Activated naive CD4-positive, alpha-beta T cell treated with anti-CD3 and anti-CD28 coated beads for 36 hours (primary cell): ENCODE results near the gene ITFG2. TPM values are rescaled to one million over a fixed set of nuclear protein-coding genes. Genes with fewer than 3 reads are reported as not detected.

Experiments
- CTCF ChIA-PET: fragments of 350-600 bp; sonication (Branson Sonifier 250); formaldehyde crosslinking; loops from one replicate; lab custom pipeline; 2021; ENCODE audit warnings: antibody characterized with exemption; lab: Charles Lee
- DNase-seq: peaks from one replicate; pipeline ENCODE4 v3.0.0-alpha.2; 2020
- H3K27ac Mint-ChIP-seq: one replicate; pipeline ENCODE4 v1.8.0; 2021; ENCODE audit warnings: mild to moderate bottlenecking, mixed read lengths
- H3K27me3 Mint-ChIP-seq: one replicate; pipeline ENCODE4 v1.8.0; 2021; ENCODE audit warnings: low read depth, mixed read lengths
- H3K36me3 Mint-ChIP-seq: one replicate; pipeline ENCODE4 v1.8.0; 2021; ENCODE audit warnings: low read depth, mixed read lengths
- H3K4me1 Mint-ChIP-seq: one replicate; pipeline ENCODE4 v1.8.0; 2021; ENCODE audit warnings: low read depth, mixed read lengths
- H3K4me3 Mint-ChIP-seq: one replicate; pipeline ENCODE4 v1.8.0; 2021; ENCODE audit warnings: mild to moderate bottlenecking, moderate library complexity, mixed read lengths
- H3K9me3 Mint-ChIP-seq: one replicate; pipeline ENCODE4 v1.8.0; 2021; ENCODE audit warnings: mixed read lengths
- intact Hi-C: fragments of 100-400 bp; cut with micrococcal nuclease; formaldehyde crosslinking; loops from one replicate; pipeline ENCODE4 v1.15.1; 2023
- total RNA-seq, 2 experiments: library from RNA; stranded (reverse); gene quantifications; one replicate each; pipeline ENCODE4 v1.2.3, GENCODE V29; 2021

ITFG2 gene
- total RNA-seq, 2 experiments from 2014 or later: 27.5 to 30.5 TPM

DNA sequence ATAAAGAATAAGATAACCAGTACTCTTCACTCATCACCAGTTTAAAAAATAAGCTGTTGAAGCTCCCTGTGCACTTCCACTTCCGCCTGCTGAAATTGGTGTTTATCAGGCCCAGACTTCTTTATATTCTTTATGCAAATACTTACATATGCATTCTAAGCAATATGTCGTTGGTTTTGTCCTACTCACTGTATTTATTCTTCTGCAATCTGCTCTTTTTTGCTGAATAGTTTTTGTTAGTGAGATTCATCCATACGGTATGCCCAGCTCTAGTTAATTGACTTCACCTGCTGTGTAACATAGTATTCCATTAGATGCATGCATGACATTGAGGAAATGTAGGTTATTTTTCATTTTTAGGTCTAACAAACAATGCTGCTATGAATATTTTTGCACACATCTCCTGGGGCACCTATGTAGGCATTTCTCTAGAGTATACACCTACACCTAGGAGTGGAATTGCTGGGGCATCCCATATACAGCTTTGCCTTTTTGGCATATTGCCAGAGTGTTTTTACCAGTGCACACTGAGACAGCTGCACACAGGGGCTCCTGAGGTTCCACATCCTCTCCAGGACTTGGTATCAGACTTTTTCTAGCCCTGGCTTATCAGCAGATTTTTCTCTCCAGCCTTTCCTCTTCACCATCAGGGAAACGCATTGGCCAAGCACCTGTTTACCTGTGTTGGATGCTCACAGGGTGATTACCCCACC, 23.4 kb downstream of the ITFG2 start:
- DNase-seq: no peak
- peaks cover 15% of the 10 kb centered on the region for H3K36me3 Mint-ChIP-seq
- H3K27ac Mint-ChIP-seq: no peak overlapping the region
- CTCF ChIA-PET: interaction anchor here (1.0 kb wide), 1 partner anchor 100 kb away, joined by 3 read pairs; no protein-coding TSS in a partner anchor
- intact Hi-C loops: no loop called here
- H3K4me1 Mint-ChIP-seq: peaks cover 9% of the 10 kb centered on the region
- no peaks in the 10 kb centered on the region for H3K27me3 Mint-ChIP-seq
- H3K9me3 Mint-ChIP-seq: no peaks in the 10 kb centered on the region
- H3K4me3 Mint-ChIP-seq: no peak overlapping the region

DNA sequence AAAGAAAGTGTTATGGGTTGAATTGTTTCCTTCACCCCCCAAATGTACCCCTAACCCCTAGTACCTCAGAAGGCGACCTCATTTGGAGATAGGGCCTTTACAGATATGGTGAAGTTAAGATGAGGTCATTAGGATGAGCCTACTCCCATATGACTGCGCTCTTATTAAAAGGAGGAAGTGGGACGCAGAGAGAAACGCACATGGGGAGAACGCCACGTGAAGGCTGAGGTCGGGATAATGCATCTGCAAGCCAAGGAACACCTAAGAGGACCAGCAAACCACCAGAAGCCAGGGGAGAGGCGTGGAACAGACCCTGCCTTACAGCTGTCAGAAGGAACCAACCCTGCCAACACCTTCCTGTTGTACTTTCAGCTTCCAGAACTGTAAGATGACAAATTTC, 24.1 kb downstream of the ITFG2 start:
- H3K36me3 Mint-ChIP-seq: peaks cover 15% of the 10 kb centered on the region
- no peak for DNase-seq
- CTCF ChIA-PET: interaction anchor here (1.0 kb wide), 2 partner anchors 9 to 100 kb away, joined by 3 read pairs; no protein-coding TSS in a partner anchor
- intact Hi-C loops: no loop called here
- no peaks in the 10 kb centered on the region for H3K27me3 Mint-ChIP-seq
- H3K4me1 Mint-ChIP-seq: peaks cover 9% of the 10 kb centered on the region
- H3K4me3 Mint-ChIP-seq: no peak overlapping the region
- H3K27ac Mint-ChIP-seq: no peak overlapping the region
- no peaks in the 10 kb centered on the region for H3K9me3 Mint-ChIP-seq

DNA sequence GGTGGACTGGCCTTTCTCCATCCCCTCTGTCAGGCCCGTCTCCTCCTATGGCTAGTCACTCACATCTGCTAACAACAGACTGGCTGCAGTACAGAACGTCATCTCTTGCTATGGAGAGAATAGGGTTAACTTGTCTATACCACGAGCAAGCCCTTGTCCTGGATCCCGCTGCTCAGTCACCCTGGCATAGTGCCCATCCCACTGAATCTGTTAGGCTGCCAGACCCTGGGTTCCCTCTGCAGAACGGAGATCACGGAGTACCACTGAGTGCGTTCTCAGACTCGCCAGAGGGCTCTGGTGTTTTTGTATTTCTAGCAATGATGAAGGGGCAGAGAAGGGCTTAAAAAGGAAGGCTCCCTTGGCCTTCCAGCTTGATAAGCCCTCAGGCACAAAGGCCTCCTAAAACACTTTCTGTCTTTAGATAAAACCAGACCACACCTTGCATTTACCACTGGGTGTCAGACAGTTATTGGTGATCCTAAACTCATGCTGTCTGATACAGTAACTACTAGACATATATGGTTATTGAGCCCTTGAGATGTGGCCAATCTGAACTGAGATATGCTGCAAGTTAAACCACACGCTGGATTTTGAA, 28.7 kb downstream of the ITFG2 start:
- Mint-ChIP-seq H3K9me3 (no peaks in the 10 kb centered on the region), H3K4me3 (no peak overlapping the region), H3K27ac (no peak overlapping the region), H3K27me3 (no peaks in the 10 kb centered on the region), H3K4me1 (no peaks in the 10 kb centered on the region), H3K36me3 (peaks cover 24% of the 10 kb centered on the region)
- intact Hi-C loops: no loop called here
- DNase-seq: no peak
- CTCF ChIA-PET: no interaction called here

GRCh38 chr12:2842948-2843347, 30.5 kb downstream of the ITFG2 start:
- DNase-seq: no peak
- intact Hi-C loops: no loop called here
- H3K4me3 Mint-ChIP-seq: no peak overlapping the region
- H3K27me3 Mint-ChIP-seq: no peaks in the 10 kb centered on the region
- peaks cover 27% of the 10 kb centered on the region for H3K36me3 Mint-ChIP-seq
- CTCF ChIA-PET: interaction anchor here (1.0 kb wide), 1 partner anchor 10 kb away, joined by 4 read pairs; no protein-coding TSS in a partner anchor
- no peak overlapping the region for H3K27ac Mint-ChIP-seq
- H3K9me3 Mint-ChIP-seq: no peaks in the 10 kb centered on the region
- no peaks in the 10 kb centered on the region for H3K4me1 Mint-ChIP-seq

- intact Hi-C loops: no loop called here
- no peaks in the 10 kb centered on the region for H3K9me3 Mint-ChIP-seq
- no peaks in the 10 kb centered on the region for H3K4me1 Mint-ChIP-seq
- no peaks in the 10 kb centered on the region for H3K27me3 Mint-ChIP-seq
- no peak for DNase-seq
- no peak overlapping the region for H3K4me3 Mint-ChIP-seq
- peaks cover 22% of the 10 kb centered on the region for H3K36me3 Mint-ChIP-seq
- CTCF ChIA-PET: interaction anchor here (0.7 to 3.0 kb wide), 5 partner anchors 8 to 359 kb away, joined by 3 to 11 read pairs (median 3); no protein-coding TSS in a partner anchor
- H3K27ac Mint-ChIP-seq: no peak overlapping the region
These were observed 32.3 kb downstream of the ITFG2 start for GRCh38 chr12:2844786-2845185.

DNA sequence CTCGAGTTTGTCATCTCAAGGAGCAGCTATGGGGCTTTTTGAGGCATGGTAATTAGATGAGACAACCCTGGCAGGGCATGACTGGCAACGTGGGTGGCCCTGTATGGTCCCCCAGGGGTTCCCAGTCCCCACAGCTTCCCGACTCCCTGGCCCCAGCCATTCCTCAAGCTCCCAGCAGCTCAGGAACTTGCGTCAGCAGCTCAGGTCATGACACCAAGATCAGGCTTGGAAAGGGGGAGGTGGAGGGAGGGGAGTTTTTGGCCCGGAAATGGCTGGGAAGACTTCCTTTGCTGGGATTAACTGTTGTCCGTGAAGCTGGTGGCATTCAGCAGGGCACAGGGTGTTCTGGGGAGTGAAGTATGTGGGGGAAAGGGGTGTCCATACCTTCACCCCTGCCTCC, 32.8 kb downstream of the ITFG2 start:
- H3K4me3 Mint-ChIP-seq: no peak overlapping the region
- no peak for DNase-seq
- CTCF ChIA-PET: interaction anchor here (0.7 to 3.0 kb wide), 6 partner anchors 8 to 358 kb away, joined by 3 to 11 read pairs (median 3); no protein-coding TSS in a partner anchor
- no peak overlapping the region for H3K27ac Mint-ChIP-seq
- no peaks in the 10 kb centered on the region for H3K27me3 Mint-ChIP-seq
- H3K4me1 Mint-ChIP-seq: no peaks in the 10 kb centered on the region
- peaks cover 20% of the 10 kb centered on the region for H3K36me3 Mint-ChIP-seq
- intact Hi-C loops: no loop called here
- no peaks in the 10 kb centered on the region for H3K9me3 Mint-ChIP-seq

- H3K27ac Mint-ChIP-seq: no peak overlapping the region
- CTCF ChIA-PET: interaction anchor here (0.6 to 5.3 kb wide), 5 partner anchors 90 to 190 kb away, joined by 3 to 32 read pairs (median 5); no protein-coding TSS in a partner anchor
These were observed 39.5 kb downstream of the ITFG2 start for GRCh38 chr12:2851931-2852330.

DNA sequence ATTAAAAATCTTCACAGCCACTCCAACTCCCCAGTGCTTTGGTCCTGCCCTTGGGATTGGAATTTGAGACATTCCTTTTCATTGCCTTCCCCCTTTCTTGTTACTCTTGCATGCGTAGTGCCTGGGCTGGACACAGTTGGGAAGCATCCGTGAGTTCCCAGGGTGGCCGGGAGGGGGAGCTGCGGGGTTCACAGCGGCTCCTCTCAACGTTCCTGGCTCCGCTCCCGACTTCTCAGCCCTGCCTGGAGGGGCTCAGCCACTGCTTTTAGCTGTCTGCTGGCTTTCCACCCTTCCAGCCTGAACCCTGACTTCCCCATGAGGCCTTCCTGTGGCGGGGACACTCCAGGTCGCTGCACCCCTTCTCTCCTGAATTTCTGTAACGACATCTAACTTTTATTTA, 41.2 kb downstream of the ITFG2 start:
- H3K4me1 Mint-ChIP-seq: peaks cover 2% of the 10 kb centered on the region
- CTCF ChIA-PET: interaction anchor here (0.6 to 5.3 kb wide), 14 partner anchors 9 to 756 kb away, joined by 3 to 32 read pairs (median 4); no protein-coding TSS in a partner anchor
- no peak overlapping the region for H3K27ac Mint-ChIP-seq
- peak; percentile 62 for DNase-seq
- H3K27me3 Mint-ChIP-seq: no peaks in the 10 kb centered on the region
- no peak overlapping the region for H3K4me3 Mint-ChIP-seq
- H3K9me3 Mint-ChIP-seq: no peaks in the 10 kb centered on the region
- H3K36me3 Mint-ChIP-seq: peaks cover 6% of the 10 kb centered on the region
- intact Hi-C loops: loop anchor here (1.0 kb wide), 2 partner anchors 91 to 188 kb away; no protein-coding TSS in a partner anchor

More at GRCh38 chr12:2851931-2852330, 39.5 kb downstream of the ITFG2 start:
- intact Hi-C loops: no loop called here
- H3K27me3 Mint-ChIP-seq: no peaks in the 10 kb centered on the region
- H3K4me3 Mint-ChIP-seq: no peak overlapping the region
- no peaks in the 10 kb centered on the region for H3K9me3 Mint-ChIP-seq
- H3K36me3 Mint-ChIP-seq: peaks cover 8% of the 10 kb centered on the region
- DNase-seq: no peak
- H3K4me1 Mint-ChIP-seq: peaks cover 2% of the 10 kb centered on the region

- H3K4me3 Mint-ChIP-seq: no peak overlapping the region
- H3K9me3 Mint-ChIP-seq: no peaks in the 10 kb centered on the region
- intact Hi-C loops: no loop called here
- H3K36me3 Mint-ChIP-seq: peaks cover 12% of the 10 kb centered on the region
- DNase-seq: no peak
- no peak overlapping the region for H3K27ac Mint-ChIP-seq
- peaks cover 2% of the 10 kb centered on the region for H3K4me1 Mint-ChIP-seq
- H3K27me3 Mint-ChIP-seq: no peaks in the 10 kb centered on the region
- CTCF ChIA-PET: interaction anchor here (0.5 to 5.3 kb wide), 13 partner anchors 7 to 191 kb away, joined by 3 to 32 read pairs (median 4); no protein-coding TSS in a partner anchor
These were observed 42.4 kb downstream of the ITFG2 start for GRCh38 chr12:2854669-2855453.

DNA sequence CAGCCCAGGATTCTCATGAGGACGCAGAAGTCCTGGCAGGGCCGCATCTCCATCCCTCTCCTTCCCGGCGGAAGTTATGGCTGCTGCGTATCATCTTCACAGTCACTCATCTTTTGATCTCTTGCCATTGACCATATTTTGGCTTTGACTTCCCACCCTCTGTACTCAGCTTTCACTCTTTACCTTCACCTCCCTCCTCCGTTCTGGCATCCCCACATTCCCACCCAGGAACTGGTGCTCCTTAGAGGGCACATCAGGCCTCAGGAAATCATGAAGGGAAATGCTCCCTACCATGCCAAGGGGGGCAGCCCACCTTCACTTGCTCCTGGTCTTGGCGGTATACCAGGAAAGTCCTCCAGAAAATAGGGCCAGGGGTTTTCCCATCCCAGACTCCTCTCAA, 43.1 kb downstream of the ITFG2 start:
- Mint-ChIP-seq H3K27ac (no peak overlapping the region), H3K4me1 (peaks cover 2% of the 10 kb centered on the region), H3K36me3 (peaks cover 18% of the 10 kb centered on the region), H3K9me3 (no peaks in the 10 kb centered on the region), H3K27me3 (no peaks in the 10 kb centered on the region), H3K4me3 (no peak overlapping the region)
- intact Hi-C loops: no loop called here
- CTCF ChIA-PET: interaction anchor here (1.5 to 5.3 kb wide), 3 partner anchors 14 to 100 kb away, joined by 3 to 32 read pairs (median 5); no protein-coding TSS in a partner anchor
- no peak for DNase-seq

DNA sequence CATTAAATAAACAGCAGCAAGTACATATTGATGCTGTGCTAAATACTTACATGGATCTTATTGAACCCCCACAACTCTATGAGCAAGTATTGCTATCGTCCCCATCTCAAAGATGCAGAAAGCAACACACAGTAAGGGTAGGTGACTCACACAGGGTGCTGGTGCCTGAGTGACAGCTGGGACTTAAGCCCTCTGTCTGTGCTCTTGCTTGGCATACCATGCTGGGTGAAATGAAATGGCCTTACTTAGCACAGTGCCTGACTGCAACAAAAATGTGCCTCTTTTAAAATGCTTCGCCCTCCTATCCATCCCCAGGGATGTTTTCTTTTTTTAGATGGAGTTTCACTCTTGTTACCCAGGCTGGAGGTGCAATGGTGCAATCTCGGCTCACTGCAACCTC, 43.6 kb downstream of the ITFG2 start:
- no peak overlapping the region for H3K27ac Mint-ChIP-seq
- DNase-seq: no peak
- CTCF ChIA-PET: interaction anchor here (0.7 to 5.3 kb wide), 2 partner anchors 89 to 261 kb away, joined by 3 to 32 read pairs; no protein-coding TSS in a partner anchor
- H3K36me3 Mint-ChIP-seq: peaks cover 18% of the 10 kb centered on the region
- H3K27me3 Mint-ChIP-seq: no peaks in the 10 kb centered on the region
- H3K4me3 Mint-ChIP-seq: no peak overlapping the region
- intact Hi-C loops: no loop called here
- H3K9me3 Mint-ChIP-seq: no peaks in the 10 kb centered on the region
- H3K4me1 Mint-ChIP-seq: peaks cover 2% of the 10 kb centered on the region

DNA sequence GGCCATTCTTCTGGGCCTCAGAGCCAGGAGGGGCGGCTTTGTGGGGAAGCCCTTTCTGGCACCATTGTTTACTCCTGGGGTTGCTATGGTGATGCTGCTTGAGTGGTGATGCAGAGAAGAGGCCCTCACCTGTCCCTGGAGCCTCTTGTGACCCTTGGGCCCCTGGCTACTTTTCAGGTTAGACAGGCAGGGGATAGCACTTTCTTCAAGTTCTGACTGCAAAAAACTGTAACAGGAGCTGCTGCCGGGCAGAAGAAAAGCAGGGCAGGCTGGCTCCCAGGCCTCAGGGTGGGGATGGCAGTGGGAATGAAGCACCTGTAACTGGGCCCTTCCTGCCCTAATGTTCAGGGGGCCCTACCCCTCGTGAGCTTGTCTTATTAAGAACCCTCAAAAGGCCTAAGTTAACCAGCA, 44.6 kb downstream of the ITFG2 start, which contains the start of gene TEX52:
TEX52 (minus strand) TSS at position 19 of the 411 bp plus-strand sequence; CDS start at position 6, 13 bp downstream.
- Mint-ChIP-seq H3K4me1 (peaks cover 2% of the 10 kb centered on the region), H3K9me3 (no peaks in the 10 kb centered on the region), H3K4me3 (no peak within 1 kb of the TSS), H3K27me3 (no peaks in the 10 kb centered on the region), H3K36me3 (peaks cover 22% of the 10 kb centered on the region), H3K27ac (no peak within 1 kb of the TSS)
- CTCF ChIA-PET: interaction anchor here (1.1 to 1.6 kb wide), 2 partner anchors 11 to 88 kb away, joined by 3 to 4 read pairs; no protein-coding TSS in a partner anchor
- no peak for DNase-seq
- intact Hi-C loops: no loop called here
